OCI-LY3 (cell line): ENCODE data around the gene EBP.

ENCODE experiments used
- EZH2phosphoT487 ChIP-seq: fragments of 200-600 bp; shearing (Covaris generic); IDR thresholded peaks from 2 replicates; pipeline ENCODE4 v1.6.1; 2018; ENCODE audit warnings: antibody characterized with exemption, mixed run types, low read depth
- TF ChIP-seq, protein P1 (sequence below): fragments of 200-600, 300-600 bp; sonication (generic); IDR thresholded peaks from 2 replicates; pipeline ENCODE4 v1.5.1; 2014; ENCODE audit warnings: antibody characterized with exemption, low read length, low read depth

- TF ChIP-seq, protein P1, sequence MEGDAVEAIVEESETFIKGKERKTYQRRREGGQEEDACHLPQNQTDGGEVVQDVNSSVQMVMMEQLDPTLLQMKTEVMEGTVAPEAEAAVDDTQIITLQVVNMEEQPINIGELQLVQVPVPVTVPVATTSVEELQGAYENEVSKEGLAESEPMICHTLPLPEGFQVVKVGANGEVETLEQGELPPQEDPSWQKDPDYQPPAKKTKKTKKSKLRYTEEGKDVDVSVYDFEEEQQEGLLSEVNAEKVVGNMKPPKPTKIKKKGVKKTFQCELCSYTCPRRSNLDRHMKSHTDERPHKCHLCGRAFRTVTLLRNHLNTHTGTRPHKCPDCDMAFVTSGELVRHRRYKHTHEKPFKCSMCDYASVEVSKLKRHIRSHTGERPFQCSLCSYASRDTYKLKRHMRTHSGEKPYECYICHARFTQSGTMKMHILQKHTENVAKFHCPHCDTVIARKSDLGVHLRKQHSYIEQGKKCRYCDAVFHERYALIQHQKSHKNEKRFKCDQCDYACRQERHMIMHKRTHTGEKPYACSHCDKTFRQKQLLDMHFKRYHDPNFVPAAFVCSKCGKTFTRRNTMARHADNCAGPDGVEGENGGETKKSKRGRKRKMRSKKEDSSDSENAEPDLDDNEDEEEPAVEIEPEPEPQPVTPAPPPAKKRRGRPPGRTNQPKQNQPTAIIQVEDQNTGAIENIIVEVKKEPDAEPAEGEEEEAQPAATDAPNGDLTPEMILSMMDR, result no peak
- no peak for TF ChIP-seq EZH2phosphoT487
Observed at GRCh38 chrX:48508400-48509244, 13.0 kb upstream of the EBP start, which contains the start of gene PORCN.
